HG02571 (cell line): ENCODE results near the gene GNB5.

Experiments used
- ATAC-seq: cut with Tn5 transposase; IDR thresholded peaks from one replicate; pipeline ENCODE4 v1.9.1; 2021; ENCODE audit warnings: mild to moderate bottlenecking, moderate library complexity; ENCODE audit not compliant: unreplicated experiment

The GNB5 gene

GRCh38 chr15:52115598-52116427 is 75.4 kb downstream of the GNB5 start:
- no peak for ATAC-seq

- no peak for ATAC-seq
Observed at GRCh38 chr15:52114261-52115055, 76.7 kb downstream of the GNB5 start.

GRCh38 chr15:52113708-52114107 is 77.5 kb downstream of the GNB5 start:
- ATAC-seq = no peak

GRCh38 chr15:52113235-52113634 is 78.0 kb downstream of the GNB5 start:
- ATAC-seq = no peak

GRCh38 chr15:52112203-52112750 is 78.9 kb downstream of the GNB5 start:
- no peak for ATAC-seq

DNA sequence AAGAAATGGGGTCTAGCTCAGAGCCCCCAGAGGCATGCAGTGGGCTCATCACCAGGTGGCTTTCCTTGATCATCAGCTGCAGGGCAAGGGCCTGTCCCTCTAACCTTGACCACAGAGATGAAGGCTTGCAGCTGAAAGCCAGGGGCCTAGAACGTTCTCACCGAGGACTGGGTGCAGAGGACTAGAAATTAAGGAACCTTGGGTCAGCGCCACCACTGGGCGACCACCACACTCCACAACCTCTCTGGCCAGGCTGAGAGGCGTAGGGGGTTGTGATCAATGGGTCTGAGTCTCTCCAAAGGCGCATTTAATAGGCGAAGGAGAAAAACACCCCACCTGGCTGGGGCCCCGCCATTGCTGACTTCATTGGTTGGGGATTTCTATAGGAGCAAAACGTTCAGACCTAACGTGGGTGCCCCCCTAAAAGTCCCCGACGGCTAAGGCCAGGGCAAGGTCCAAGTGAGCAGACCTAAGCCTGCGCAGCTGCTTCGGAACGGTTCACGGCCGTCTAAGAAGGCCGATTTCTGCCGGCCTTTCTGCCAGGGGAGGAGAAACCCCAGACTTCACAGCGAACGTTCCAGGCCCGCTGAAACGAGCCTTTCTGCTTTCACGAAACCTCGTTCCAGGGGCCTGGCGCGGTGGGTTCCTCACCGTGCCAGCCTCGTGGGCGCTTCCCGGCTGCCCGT is 79.5 kb downstream of the GNB5 start:
- ATAC-seq = no peak

DNA sequence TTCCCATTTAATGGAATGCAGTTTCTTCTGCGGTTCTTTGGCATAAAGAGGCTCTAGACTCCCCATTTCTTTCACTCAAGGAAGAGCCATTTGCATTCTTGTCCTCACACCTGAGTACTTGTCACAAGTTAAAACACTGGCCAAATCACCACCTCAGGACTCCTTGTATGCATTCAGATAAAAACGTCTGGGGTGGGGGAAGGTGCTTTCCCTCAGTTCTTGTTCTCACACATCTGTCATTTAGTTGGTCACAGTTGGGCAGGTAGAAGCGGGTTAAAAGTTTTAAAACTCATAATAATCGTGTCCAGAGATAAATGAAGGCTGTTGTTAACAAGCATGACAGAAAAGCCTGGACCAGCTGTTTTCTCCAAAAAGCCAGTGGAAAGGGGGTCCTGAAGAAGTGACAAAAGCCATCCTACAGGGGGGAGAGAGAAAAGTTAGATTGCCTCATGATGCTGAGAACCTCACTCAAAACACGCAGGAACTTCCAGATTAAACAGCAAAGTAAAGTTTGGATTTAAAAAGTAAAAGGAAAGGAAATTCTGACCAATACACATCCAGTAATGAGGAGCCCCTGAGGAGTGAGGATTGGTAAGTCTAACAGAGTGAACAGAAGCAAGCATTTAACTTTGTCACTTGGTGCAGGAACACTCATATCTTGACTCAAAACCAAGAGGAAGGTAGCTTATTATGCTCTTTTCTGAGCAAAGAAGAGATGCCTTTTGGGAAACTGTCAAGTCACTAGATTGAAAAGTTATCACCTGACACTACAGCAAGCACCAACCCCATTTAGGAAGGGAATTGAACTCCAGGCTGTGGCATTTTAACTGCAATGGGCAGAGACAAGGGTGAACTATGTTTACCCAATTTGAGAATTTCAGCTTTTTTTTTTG is 81.4 kb downstream of the GNB5 start:
- ATAC-seq = peak; percentile 52

DNA sequence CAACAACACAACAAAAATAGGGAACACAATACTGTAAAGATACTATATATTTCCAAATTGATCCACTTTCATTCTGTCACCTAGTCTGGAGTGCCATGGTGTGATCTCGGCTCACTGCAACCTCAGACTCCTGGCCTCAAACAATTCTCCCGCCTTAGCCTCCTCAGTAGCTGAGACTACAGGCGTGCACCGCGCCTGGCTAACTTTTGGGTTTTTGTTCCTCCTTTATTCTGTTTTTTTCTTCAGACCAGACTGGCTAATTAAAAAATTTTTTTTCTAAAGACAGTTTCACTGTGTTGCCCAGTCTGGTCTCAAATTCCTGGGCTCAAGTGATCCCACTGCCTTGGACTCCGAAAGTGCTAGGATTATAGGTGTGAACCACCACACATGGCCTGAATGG is 84.0 kb downstream of the GNB5 start:
- ATAC-seq = no peak

- ATAC-seq = no peak
Observed at GRCh38 chr15:52106641-52107040, 84.6 kb downstream of the GNB5 start.

- ATAC-seq = no peak
Observed at GRCh38 chr15:52105846-52106245, 85.3 kb downstream of the GNB5 start.

DNA sequence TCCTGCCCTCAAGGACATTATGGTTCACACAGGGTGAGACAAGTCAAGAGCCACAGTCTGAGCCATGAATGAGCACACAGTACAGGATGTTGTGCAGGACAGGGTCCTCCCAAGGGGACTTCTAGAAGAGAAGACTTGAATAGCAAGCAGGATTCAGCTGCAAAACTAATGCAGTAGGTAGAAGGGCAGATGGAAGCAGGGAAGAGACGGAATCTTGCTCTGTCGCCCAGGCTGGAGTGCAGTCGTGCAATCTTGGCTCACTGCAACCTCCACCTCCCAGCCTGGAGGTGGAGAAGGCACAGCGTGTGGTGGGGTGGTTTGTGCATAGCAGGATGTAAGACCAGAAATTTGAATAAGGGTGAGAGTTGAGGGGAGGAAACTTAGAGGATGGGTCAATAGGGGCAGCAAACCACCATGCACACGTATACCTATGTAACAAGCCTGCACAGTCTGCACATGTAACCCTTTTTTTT is 86.6 kb downstream of the GNB5 start:
- ATAC-seq = no peak

GRCh38 chr15:52103217-52104207 is 87.7 kb downstream of the GNB5 start:
- ATAC-seq = peak; percentile 59

- no peak for ATAC-seq
Observed at GRCh38 chr15:52102463-52102862, 88.7 kb downstream of the GNB5 start.

DNA sequence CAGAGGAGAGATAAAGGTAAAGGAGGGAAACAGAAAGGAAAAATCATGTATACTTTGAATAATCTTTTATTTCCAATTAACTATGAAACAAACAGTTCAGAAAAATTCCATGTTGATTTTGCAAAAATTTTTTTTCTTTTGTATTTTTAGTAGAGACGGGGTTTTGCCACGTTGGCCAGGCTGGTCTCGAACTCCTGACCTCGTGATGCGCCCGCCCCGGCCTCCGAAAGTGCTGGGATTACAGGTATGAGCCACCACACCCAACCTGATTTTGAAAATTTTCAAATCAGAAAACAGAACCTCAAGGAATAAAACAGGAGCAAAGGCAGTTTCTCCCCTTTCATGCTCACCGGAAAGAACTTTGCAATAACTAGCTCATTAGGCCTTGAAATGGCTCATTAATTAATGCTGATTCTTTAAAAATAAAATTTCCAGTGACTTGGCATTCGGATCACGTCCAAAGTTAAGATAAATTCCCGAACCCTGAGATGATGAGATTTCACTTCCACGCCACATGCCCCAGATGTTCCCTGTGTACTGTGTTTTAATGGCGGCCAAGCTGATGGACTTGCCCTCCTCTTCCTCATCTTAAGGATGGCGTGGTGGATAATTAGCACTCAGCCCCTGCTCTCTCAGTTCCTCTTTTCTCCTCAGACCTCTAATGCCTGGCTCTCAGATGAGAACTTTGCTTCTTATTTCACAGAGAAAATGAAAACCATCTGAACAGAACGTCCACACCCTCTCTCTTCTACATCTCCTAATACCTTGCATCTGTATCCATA is 89.5 kb downstream of the GNB5 start:
- ATAC-seq = no peak

- ATAC-seq = no peak
Observed at GRCh38 chr15:52100807-52101442, 90.3 kb downstream of the GNB5 start.

DNA sequence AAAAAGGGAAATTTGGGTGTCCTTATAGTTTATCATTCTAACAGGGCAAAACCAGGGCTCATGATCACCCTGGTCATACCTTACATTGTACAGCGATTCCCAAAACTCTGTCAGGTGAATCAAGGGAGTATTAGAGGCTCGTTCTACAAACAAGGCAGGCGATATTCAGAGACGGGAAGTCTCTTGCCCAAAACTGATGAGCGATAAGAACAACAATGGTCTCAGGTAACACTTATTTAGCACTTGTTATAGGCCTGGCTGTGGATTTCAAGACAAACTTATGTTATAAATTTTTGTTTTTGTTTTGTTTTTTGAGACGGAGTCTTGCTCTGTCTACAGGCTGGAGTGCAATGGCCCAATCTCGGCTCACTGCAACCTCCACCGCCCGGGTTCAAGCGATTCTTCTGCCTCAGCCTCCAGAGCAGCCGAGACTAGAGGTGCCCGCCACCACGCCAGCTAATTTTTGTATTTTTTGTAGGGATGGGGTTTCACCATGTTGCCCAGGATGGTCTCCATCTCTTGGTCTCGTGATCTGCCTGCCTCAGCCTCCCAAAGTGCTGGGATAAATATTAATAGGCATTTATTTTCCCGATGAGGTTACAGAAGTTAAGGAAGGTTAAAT is 91.4 kb downstream of the GNB5 start:
- ATAC-seq = no peak

DNA sequence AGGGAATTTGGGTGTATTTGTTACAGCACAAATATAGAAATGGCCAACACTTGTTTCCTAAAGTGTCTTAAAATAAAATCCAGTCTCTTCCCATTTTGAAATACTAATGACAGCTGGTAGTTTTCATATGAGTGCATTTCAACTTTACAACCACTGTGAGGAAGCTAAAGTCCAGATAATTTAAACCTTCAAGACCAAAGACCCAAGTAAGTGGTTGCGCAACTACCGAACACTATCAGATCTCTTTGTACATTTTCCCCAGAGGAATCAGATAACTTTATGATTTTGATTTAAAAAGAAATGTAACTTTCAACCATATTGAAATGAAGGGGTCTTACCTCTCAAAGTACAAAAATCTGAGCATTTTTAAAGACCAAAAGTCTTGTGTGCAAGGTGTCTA is 92.9 kb downstream of the GNB5 start:
- no peak for ATAC-seq
